OCI-LY1 (cell line): ENCODE data around the gene MICAL1.

Source experiments
- H2AFZ ChIP-seq: fragments of 200-600 bp; sonication (generic), shearing (Covaris generic); 2 replicates; pipeline ENCODE4 v1.6.0; 2014; ENCODE audit warnings: antibody characterized with exemption, mild to moderate bottlenecking, low read length
- H3F3A ChIP-seq: fragments of 200-600 bp; sonication (generic), shearing (Covaris generic); 2 replicates; pipeline ENCODE4 v1.6.0; 2014; ENCODE audit warnings: mild to moderate bottlenecking, antibody characterized with exemption, low read length, moderate library complexity; ENCODE audit not compliant: insufficient read depth
- H3K27ac ChIP-seq: fragments of 200-600 bp; sonication (generic); 2 replicates; pipeline ENCODE4 v1.5.1; 2014; ENCODE audit warnings: low read length, mixed run types, mild to moderate bottlenecking, low read depth; ENCODE audit not compliant: poor library complexity, severe bottlenecking
- H3K27me3 ChIP-seq: fragments of 200-600 bp; sonication (generic); 2 replicates; pipeline ENCODE4 v1.6.0; 2014; ENCODE audit warnings: antibody characterized with exemption, mild to moderate bottlenecking, low read length, moderate library complexity; ENCODE audit not compliant: insufficient read depth
- H3K36me3 ChIP-seq: fragments of 200-600 bp; sonication (generic); 2 replicates; pipeline ENCODE4 v1.6.1; 2014; ENCODE audit warnings: mild to moderate bottlenecking, antibody characterized with exemption, low read length, moderate library complexity, mixed read lengths; ENCODE audit not compliant: insufficient read depth
- H3K4me1 ChIP-seq: fragments of 200-600 bp; sonication (generic); 2 replicates; pipeline ENCODE4 v1.5.1; 2014; ENCODE audit warnings: mild to moderate bottlenecking, low read length, moderate library complexity; ENCODE audit not compliant: insufficient read depth, severe bottlenecking
- H3K4me2 ChIP-seq: fragments of 200-600 bp; sonication (generic), shearing (Covaris generic); 2 replicates; pipeline ENCODE4 v1.6.1; 2014; ENCODE audit warnings: low read length
- H3K4me3 ChIP-seq: fragments of 200-600 bp; sonication (generic); 2 replicates; pipeline ENCODE4 v1.5.1; 2014; ENCODE audit warnings: low read length, low read depth, mild to moderate bottlenecking, mixed read lengths; ENCODE audit not compliant: poor library complexity, severe bottlenecking
- H3K79me2 ChIP-seq: fragments of 200-600 bp; shearing (Covaris generic); 2 replicates; pipeline ENCODE4 v1.6.1; 2016; ENCODE audit warnings: mixed run types, low read length, mixed read lengths; ENCODE audit not compliant: insufficient read depth
- H3K9ac ChIP-seq: fragments of 200-600 bp; sonication (generic), shearing (Covaris generic); 2 replicates; pipeline ENCODE4 v1.6.1; 2014; ENCODE audit warnings: mild to moderate bottlenecking, low read length, mixed read lengths
- H3K9me2 ChIP-seq: fragments of 200-600 bp; sonication (generic), shearing (Covaris generic); 2 replicates; pipeline ENCODE4 v1.6.1; 2014; ENCODE audit warnings: low read depth, mild to moderate bottlenecking, low read length, mixed read lengths
- H3K9me3 ChIP-seq: fragments of 200-600 bp; shearing (Covaris generic); 2 replicates; pipeline ENCODE4 v1.6.1; 2014; ENCODE audit warnings: low read length, mixed read lengths
- H4K20me1 ChIP-seq: fragments of 200-600 bp; sonication (generic), shearing (Covaris generic); 2 replicates; pipeline ENCODE4 v1.6.0; 2016; ENCODE audit warnings: mild to moderate bottlenecking, low read length; ENCODE audit not compliant: insufficient read depth
- CTCF ChIP-seq: fragments of 200-600 bp; sonication (generic), shearing (Covaris generic); IDR thresholded peaks from 2 replicates; pipeline ENCODE4 v1.5.1; 2017; ENCODE audit warnings: mild to moderate bottlenecking, antibody characterized with exemption, low read length, moderate library complexity, mixed read lengths
- EZH2 ChIP-seq: fragments of 200-600 bp; sonication (generic), shearing (Covaris generic); IDR thresholded peaks from 2 replicates; pipeline ENCODE4 v1.8.0; 2017; ENCODE audit warnings: borderline replicate concordance, mixed run types, mild to moderate bottlenecking, antibody characterized with exemption, low read length, moderate library complexity, mixed read lengths

Gene MICAL1

GRCh38 chr6:109488001-109488400, 32.4 kb upstream of the MICAL1 start:
- H3K4me3 ChIP-seq, result no peak overlapping the region
- H3K27me3 ChIP-seq, result 0 out of 2 replicates have a peak, but pooled peaks cover 5% of the 10 kb centered on the region
- H2AFZ ChIP-seq, result no peak overlapping the region
- H3K9me2 ChIP-seq, result no peaks in the 10 kb centered on the region
- no peak overlapping the region for H3K27ac ChIP-seq
- H3K4me2 ChIP-seq, result no peak overlapping the region
- no peaks in the 10 kb centered on the region for H3K36me3 ChIP-seq
- no peaks in the 10 kb centered on the region for H3K79me2 ChIP-seq
- no peaks in the 10 kb centered on the region for H3K4me1 ChIP-seq
- H3K9me3 ChIP-seq, result no peaks in the 10 kb centered on the region
- H3F3A ChIP-seq, result no peaks in the 10 kb centered on the region
- H3K9ac ChIP-seq, result no peak overlapping the region
- no peak for TF ChIP-seq CTCF
- no peak for TF ChIP-seq EZH2
- no peaks in the 10 kb centered on the region for H4K20me1 ChIP-seq

- Histone ChIP-seq H3K36me3 (peaks cover 10% of the 10 kb centered on the region), H3K4me2 (no peak overlapping the region), H3K4me3 (no peak overlapping the region), H3F3A (no peaks in the 10 kb centered on the region), H3K27ac (no peak overlapping the region), H2AFZ (no peak overlapping the region), H3K9me2 (no peaks in the 10 kb centered on the region), H3K4me1 (peaks cover 11% of the 10 kb centered on the region), H4K20me1 (no peaks in the 10 kb centered on the region), H3K79me2 (peaks cover 15% of the 10 kb centered on the region), H3K27me3 (0 out of 2 replicates have a peak, but pooled peaks cover 5% of the 10 kb centered on the region), H3K9me3 (no peaks in the 10 kb centered on the region), H3K9ac (no peak overlapping the region)
- no peak for TF ChIP-seq CTCF
- TF ChIP-seq EZH2, result no peak
Observed at GRCh38 chr6:109486068-109486467, 30.5 kb upstream of the MICAL1 start.

GRCh38 chr6:109485266-109485935, 29.8 kb upstream of the MICAL1 start:
- peaks cover 16% of the 10 kb centered on the region for H3K36me3 ChIP-seq
- H3K4me3 ChIP-seq, result no peak overlapping the region
- H3K9me3 ChIP-seq, result no peaks in the 10 kb centered on the region
- H3K4me1 ChIP-seq, result peaks cover 18% of the 10 kb centered on the region
- H3K4me2 ChIP-seq, result no peak overlapping the region
- TF ChIP-seq CTCF (no peak), EZH2 (no peak)
- no peaks in the 10 kb centered on the region for H4K20me1 ChIP-seq
- no peak overlapping the region for H3K9ac ChIP-seq
- no peaks in the 10 kb centered on the region for H3K9me2 ChIP-seq
- H3K27ac ChIP-seq, result no peak overlapping the region
- 0 out of 2 replicates have a peak, but pooled peaks cover 5% of the 10 kb centered on the region for H3K27me3 ChIP-seq
- H3F3A ChIP-seq, result no peaks in the 10 kb centered on the region
- H3K79me2 ChIP-seq, result peaks cover 22% of the 10 kb centered on the region
- no peak overlapping the region for H2AFZ ChIP-seq
